ENCODE results near the gene ADM2.

DNA sequence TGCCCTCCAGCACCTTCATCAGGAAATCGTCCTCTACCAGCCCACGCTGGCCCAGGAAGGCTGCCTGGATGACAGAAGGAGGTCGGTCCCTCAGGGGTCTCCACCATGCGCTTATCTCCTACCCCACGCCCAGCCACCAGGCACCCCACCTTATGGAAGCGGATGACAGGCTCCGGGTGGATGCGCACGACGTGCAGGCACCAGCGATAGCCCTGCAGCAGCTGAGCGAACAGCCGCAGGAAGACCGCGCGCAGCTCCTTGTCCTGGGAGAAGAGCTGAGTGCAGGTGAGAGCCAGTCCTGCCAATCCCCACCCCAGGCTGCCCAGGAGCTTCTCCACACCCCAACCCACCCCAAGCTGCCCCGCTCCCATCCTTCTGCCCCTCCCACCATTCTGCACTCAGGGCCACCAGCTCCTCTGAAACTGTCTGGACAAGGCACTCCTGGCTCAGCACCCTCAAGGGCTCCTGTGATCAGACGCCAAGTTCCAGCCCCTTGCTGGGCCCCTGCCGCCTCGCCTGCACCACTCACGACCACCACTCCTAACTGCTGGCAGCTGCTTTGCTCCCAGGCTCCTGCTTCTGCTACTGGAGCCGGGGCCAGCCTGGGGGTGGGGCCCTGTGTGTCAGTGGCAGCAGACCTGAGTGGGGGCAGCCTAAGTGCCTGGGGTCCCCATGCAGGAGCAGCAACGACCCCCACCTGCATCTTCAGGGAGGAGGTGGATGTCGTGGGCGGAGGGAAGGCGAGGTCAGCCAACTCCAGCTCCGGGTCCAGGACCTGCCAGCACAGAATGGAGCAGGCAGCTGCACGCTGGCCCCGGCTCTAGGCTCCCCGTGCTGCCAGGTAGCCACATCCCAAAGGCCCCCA is 16.0 kb upstream of the ADM2 start:
- TF ChIP-seq, protein P1, sequence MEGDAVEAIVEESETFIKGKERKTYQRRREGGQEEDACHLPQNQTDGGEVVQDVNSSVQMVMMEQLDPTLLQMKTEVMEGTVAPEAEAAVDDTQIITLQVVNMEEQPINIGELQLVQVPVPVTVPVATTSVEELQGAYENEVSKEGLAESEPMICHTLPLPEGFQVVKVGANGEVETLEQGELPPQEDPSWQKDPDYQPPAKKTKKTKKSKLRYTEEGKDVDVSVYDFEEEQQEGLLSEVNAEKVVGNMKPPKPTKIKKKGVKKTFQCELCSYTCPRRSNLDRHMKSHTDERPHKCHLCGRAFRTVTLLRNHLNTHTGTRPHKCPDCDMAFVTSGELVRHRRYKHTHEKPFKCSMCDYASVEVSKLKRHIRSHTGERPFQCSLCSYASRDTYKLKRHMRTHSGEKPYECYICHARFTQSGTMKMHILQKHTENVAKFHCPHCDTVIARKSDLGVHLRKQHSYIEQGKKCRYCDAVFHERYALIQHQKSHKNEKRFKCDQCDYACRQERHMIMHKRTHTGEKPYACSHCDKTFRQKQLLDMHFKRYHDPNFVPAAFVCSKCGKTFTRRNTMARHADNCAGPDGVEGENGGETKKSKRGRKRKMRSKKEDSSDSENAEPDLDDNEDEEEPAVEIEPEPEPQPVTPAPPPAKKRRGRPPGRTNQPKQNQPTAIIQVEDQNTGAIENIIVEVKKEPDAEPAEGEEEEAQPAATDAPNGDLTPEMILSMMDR (IDR thresholded peaks at IDR 0.05), result no peak
- no peak for TF ChIP-seq POLR2A (IDR thresholded peaks at IDR 0.05)
- TF ChIP-seq EP300 (IDR thresholded peaks at IDR 0.05), result no peak
